ENCODE data around the gene AK2. TPM values are rescaled to one million over a fixed set of nuclear protein-coding genes. Genes with fewer than 3 reads are reported as not detected.
"Not testable (repeated sequence)": the region's sequence is repeated elsewhere in the genome, so short reads cannot be mapped to it uniquely, and the experiment has no call there.

Gene AK2
- total RNA-seq, 1 donor from 2014 or later = 74.6 TPM

DNA sequence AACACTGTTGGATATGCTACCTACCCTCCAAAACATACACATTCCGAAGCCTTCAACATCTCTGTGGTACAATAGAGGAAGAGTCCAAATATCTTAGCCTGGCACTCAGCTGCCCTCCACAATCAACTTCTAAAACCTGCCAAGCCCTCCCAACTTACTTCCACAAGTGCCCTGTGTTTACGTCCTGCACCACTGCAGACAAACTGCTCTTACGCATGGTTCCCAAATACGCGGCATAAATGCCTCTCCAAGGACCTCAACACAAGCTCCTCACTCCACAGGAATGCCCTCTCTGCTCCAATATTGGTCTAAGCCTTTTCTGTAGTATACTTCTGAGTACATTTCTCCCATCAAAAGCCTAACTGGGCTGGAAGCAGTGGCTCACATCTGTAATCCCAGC lies 6.8 kb downstream of the AK2 start:
- Mint-ChIP-seq H3K9me3 (ENCODE audit: unreplicated experiment) (no peaks in the 10 kb centered on the region), H3K27me3 (ENCODE audit: unreplicated experiment) (no peaks in the 10 kb centered on the region), H3K36me3 (ENCODE audit: low read depth, unreplicated experiment) (no peaks in the 10 kb centered on the region), H3K4me3 (ENCODE audit: unreplicated experiment) (no peak overlapping the region), H3K27ac (ENCODE audit: unreplicated experiment) (no peak overlapping the region), H3K4me1 (ENCODE audit: unreplicated experiment) (peaks cover 5% of the 10 kb centered on the region)
- TF ChIP-seq, protein P1, sequence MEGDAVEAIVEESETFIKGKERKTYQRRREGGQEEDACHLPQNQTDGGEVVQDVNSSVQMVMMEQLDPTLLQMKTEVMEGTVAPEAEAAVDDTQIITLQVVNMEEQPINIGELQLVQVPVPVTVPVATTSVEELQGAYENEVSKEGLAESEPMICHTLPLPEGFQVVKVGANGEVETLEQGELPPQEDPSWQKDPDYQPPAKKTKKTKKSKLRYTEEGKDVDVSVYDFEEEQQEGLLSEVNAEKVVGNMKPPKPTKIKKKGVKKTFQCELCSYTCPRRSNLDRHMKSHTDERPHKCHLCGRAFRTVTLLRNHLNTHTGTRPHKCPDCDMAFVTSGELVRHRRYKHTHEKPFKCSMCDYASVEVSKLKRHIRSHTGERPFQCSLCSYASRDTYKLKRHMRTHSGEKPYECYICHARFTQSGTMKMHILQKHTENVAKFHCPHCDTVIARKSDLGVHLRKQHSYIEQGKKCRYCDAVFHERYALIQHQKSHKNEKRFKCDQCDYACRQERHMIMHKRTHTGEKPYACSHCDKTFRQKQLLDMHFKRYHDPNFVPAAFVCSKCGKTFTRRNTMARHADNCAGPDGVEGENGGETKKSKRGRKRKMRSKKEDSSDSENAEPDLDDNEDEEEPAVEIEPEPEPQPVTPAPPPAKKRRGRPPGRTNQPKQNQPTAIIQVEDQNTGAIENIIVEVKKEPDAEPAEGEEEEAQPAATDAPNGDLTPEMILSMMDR (IDR thresholded peaks at IDR 0.05; ENCODE audit: unreplicated experiment) = no peak
- DNase-seq (ENCODE audit: low spot score) = no peak

- Mint-ChIP-seq H3K9me3 (ENCODE audit: unreplicated experiment) (no peaks in the 10 kb centered on the region), H3K36me3 (ENCODE audit: low read depth, unreplicated experiment) (no peaks in the 10 kb centered on the region), H3K4me3 (ENCODE audit: unreplicated experiment) (no peak overlapping the region), H3K27ac (ENCODE audit: unreplicated experiment) (no peak overlapping the region), H3K27me3 (ENCODE audit: unreplicated experiment) (no peaks in the 10 kb centered on the region), H3K4me1 (ENCODE audit: unreplicated experiment) (peaks cover 5% of the 10 kb centered on the region)
- TF ChIP-seq, protein P1 (IDR thresholded peaks at IDR 0.05; ENCODE audit: unreplicated experiment) = no peak
- no peak for DNase-seq (ENCODE audit: low spot score)
These were observed 7.5 kb downstream of the AK2 start for GRCh38 chr1:33029209-33029608.

DNA sequence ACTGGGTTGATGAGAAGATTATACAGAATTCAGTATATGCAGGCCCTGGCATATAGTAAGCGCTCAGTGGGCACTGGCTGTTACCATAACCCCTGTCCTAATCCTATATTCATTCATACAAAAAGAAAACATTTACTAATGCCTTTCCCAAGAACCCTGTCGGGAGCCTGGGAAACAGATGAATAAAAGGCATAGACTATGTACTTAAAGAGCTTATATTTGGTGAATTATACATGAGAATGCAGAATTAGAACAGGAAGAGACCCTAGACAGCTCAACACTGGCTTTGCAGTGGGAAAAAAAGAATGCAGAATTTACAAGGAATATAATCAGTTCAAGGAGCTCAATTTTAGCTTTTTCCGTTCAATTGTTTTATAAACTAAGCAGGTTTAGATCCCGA lies 10.9 kb downstream of the AK2 start:
- no peaks in the 10 kb centered on the region for H3K27me3 Mint-ChIP-seq (ENCODE audit: unreplicated experiment)
- no peak for DNase-seq (ENCODE audit: low spot score)
- no peaks in the 10 kb centered on the region for H3K9me3 Mint-ChIP-seq (ENCODE audit: unreplicated experiment)
- peaks cover 5% of the 10 kb centered on the region for H3K4me1 Mint-ChIP-seq (ENCODE audit: unreplicated experiment)
- H3K36me3 Mint-ChIP-seq (ENCODE audit: low read depth, unreplicated experiment) = no peaks in the 10 kb centered on the region
- TF ChIP-seq, protein P1 (IDR thresholded peaks at IDR 0.05; ENCODE audit: unreplicated experiment) = no peak
- no peak overlapping the region for H3K27ac Mint-ChIP-seq (ENCODE audit: unreplicated experiment)
- no peak overlapping the region for H3K4me3 Mint-ChIP-seq (ENCODE audit: unreplicated experiment)

DNA sequence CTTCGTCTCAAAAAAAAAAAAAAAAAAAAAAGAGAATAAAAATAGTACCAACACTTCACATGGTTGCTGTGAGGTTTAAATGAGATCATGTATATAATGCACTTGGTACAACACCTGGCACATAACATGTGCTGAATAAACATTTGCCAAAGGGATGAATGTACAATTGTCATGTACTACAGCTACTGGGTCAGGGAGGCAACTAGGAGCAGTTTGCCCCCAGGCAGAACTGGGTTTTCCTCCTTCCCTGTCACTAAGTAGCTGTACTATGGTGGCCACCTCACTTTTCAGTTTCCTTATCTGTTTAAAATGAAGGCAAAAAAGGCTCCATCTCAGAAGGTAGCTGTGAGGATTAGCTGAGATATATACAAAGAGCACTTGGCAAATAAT lies 11.5 kb downstream of the AK2 start:
- DNase-seq (ENCODE audit: low spot score) = no peak
- Mint-ChIP-seq H3K36me3 (ENCODE audit: low read depth, unreplicated experiment) (no peaks in the 10 kb centered on the region), H3K9me3 (ENCODE audit: unreplicated experiment) (no peaks in the 10 kb centered on the region), H3K27ac (ENCODE audit: unreplicated experiment) (no peak overlapping the region), H3K4me1 (ENCODE audit: unreplicated experiment) (peaks cover 5% of the 10 kb centered on the region), H3K4me3 (ENCODE audit: unreplicated experiment) (no peak overlapping the region), H3K27me3 (ENCODE audit: unreplicated experiment) (no peaks in the 10 kb centered on the region)
- TF ChIP-seq, protein P1 (IDR thresholded peaks at IDR 0.05; ENCODE audit: unreplicated experiment) = no peak

DNA sequence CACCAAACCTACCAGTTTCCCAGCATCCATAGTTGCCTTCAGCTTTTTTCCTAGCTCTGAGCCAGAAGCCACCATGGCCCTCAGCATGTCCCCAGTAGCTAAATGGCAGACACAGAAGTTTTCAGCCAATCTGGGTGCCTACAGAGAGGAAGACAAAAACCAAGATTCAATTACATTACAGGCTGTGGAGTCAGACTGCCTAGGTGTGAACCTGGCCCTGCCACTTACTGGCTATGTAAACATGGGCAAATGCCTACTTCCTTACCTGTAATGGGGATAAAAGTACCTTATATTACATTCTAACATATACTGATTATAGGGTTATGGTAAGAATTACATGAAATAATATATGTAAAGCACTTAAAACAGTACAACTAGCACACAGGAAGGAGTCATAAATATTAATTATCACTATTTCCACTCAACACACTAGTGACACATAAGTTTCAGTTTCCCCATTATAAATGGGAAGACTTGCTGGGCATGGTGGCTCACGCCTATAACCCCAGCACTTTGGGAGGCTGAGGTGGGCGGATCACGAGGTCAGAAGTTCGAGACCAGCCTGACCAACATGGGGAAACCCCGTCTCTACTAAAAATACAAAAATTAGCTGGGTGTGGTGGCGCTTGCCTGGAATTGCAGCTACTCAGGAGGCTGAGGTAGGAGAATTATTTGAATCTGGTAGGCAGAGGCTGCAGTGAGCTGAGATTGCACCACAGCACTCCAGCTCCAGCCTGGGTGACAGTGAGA lies 12.1 kb downstream of the AK2 start:
- DNase-seq (ENCODE audit: low spot score); H3K36me3 Mint-ChIP-seq (ENCODE audit: low read depth, unreplicated experiment); H3K4me3 Mint-ChIP-seq (ENCODE audit: unreplicated experiment): not testable (repeated sequence)

More for the DNA sequence above, 12.1 kb downstream of the AK2 start:
- H3K27me3 Mint-ChIP-seq (ENCODE audit: unreplicated experiment); H3K9me3 Mint-ChIP-seq (ENCODE audit: unreplicated experiment); H3K4me1 Mint-ChIP-seq (ENCODE audit: unreplicated experiment); H3K27ac Mint-ChIP-seq (ENCODE audit: unreplicated experiment): not testable (repeated sequence)

All from endothelial cell (in vitro differentiated cells).